H9 (cell line): ENCODE data around the gene MLIP. TPM values are rescaled to one million over a fixed set of nuclear protein-coding genes. Genes with fewer than 3 reads are reported as not detected.
"Not testable (repeated sequence)": the region's sequence is repeated elsewhere in the genome, so short reads cannot be mapped to it uniquely, and the experiment has no call there.

Experiments used
- DNase-seq: peaks from one replicate; pipeline ENCODE4 v3.0.0-alpha.2; 2017
- H2AFZ ChIP-seq: one replicate; pipeline ENCODE4 v1.6.1; 2013; ENCODE audit warnings: mild to moderate bottlenecking, low read length, control low read depth, moderate library complexity
- H2AK5ac ChIP-seq: 2 replicates; pipeline ENCODE4 v1.6.1; 2013; ENCODE audit warnings: low read length, control low read depth, mixed read lengths; ENCODE audit not compliant: insufficient read length
- H2BK120ac ChIP-seq: one replicate; pipeline ENCODE4 v1.6.1; 2013; ENCODE audit warnings: low read depth, mild to moderate bottlenecking, low read length, control low read depth, inconsistent platforms; ENCODE audit not compliant: poor library complexity, severe bottlenecking
- H2BK12ac ChIP-seq: 2 replicates; pipeline ENCODE4 v1.6.1; 2013; ENCODE audit warnings: low read length, control low read depth, mixed read lengths, low read depth; ENCODE audit not compliant: insufficient read length
- H2BK15ac ChIP-seq: 2 replicates; pipeline ENCODE4 v1.6.1; 2013; ENCODE audit warnings: low read depth, low read length, control low read depth
- H2BK20ac ChIP-seq: one replicate; pipeline ENCODE4 v1.6.1; 2013; ENCODE audit warnings: low read depth, mild to moderate bottlenecking, low read length, control low read depth, inconsistent platforms; ENCODE audit not compliant: poor library complexity, severe bottlenecking
- H2BK5ac ChIP-seq: 2 replicates; pipeline ENCODE4 v1.6.1; 2013; ENCODE audit warnings: low read length, control low read depth, mixed read lengths; ENCODE audit not compliant: insufficient read length
- H3K14ac ChIP-seq: 2 replicates; pipeline ENCODE4 v1.6.1; 2013; ENCODE audit warnings: low read length, control low read depth; ENCODE audit not compliant: insufficient read depth
- H3K18ac ChIP-seq: 2 replicates; pipeline ENCODE4 v1.6.1; 2013; ENCODE audit warnings: low read depth, mild to moderate bottlenecking, mixed read lengths, low read length, control low read depth; ENCODE audit not compliant: insufficient read length
- H3K23ac ChIP-seq: 2 replicates; pipeline ENCODE4 v1.6.1; 2013; ENCODE audit warnings: low read length, control low read depth, mixed read lengths, low read depth; ENCODE audit not compliant: insufficient read length
- H3K23me2 ChIP-seq: 2 replicates; pipeline ENCODE4 v1.6.1; 2013; ENCODE audit warnings: low read depth, mild to moderate bottlenecking, mixed read lengths, low read length, control low read depth; ENCODE audit not compliant: insufficient read length, poor library complexity, severe bottlenecking
- H3K27ac ChIP-seq: 2 replicates; pipeline ENCODE4 v1.5.1; 2013; ENCODE audit warnings: low read length, control low read depth, mixed read lengths, low read depth; ENCODE audit not compliant: insufficient read length
- H3K27me3 ChIP-seq: 2 replicates; pipeline ENCODE4 v1.6.1; 2013; ENCODE audit warnings: low read length, control low read depth, inconsistent platforms; ENCODE audit not compliant: insufficient read depth
- H3K4ac ChIP-seq: 2 replicates; pipeline ENCODE4 v1.6.1; 2013; ENCODE audit warnings: low read depth, mild to moderate bottlenecking, control low read depth, inconsistent platforms, low read length, moderate library complexity
- H3K4me1 ChIP-seq: 2 replicates; pipeline ENCODE4 v1.6.1; 2013; ENCODE audit warnings: low read length, control low read depth, inconsistent platforms; ENCODE audit not compliant: insufficient read depth
- H3K4me2 ChIP-seq: 2 replicates; pipeline ENCODE4 v1.6.1; 2013; ENCODE audit warnings: low read length, control low read depth, mixed read lengths; ENCODE audit not compliant: insufficient read length, insufficient read depth
- H3K56ac ChIP-seq: 2 replicates; pipeline ENCODE4 v1.6.1; 2013; ENCODE audit warnings: low read depth, mild to moderate bottlenecking, mixed read lengths, low read length, control low read depth; ENCODE audit not compliant: insufficient read length
- H3K79me1 ChIP-seq: 2 replicates; pipeline ENCODE4 v1.6.1; 2013; ENCODE audit warnings: low read depth, mild to moderate bottlenecking, moderate library complexity, low read length, control low read depth, inconsistent platforms; ENCODE audit not compliant: insufficient read depth, poor library complexity, severe bottlenecking
- H3K79me2 ChIP-seq: 2 replicates; pipeline ENCODE4 v1.6.1; 2013; ENCODE audit warnings: low read length, control low read depth, inconsistent platforms; ENCODE audit not compliant: insufficient read depth
- H3K9ac ChIP-seq: 2 replicates; pipeline ENCODE4 v1.6.1; 2013; ENCODE audit warnings: low read length, control low read depth, mixed read lengths; ENCODE audit not compliant: insufficient read length; ENCODE audit errors: extremely low read depth
- H3K9me3 ChIP-seq: one replicate; pipeline ENCODE4 v1.6.1; 2013; ENCODE audit warnings: low read depth, low read length, inconsistent platforms; ENCODE audit not compliant: control insufficient read depth
- H3T11ph ChIP-seq: one replicate; pipeline ENCODE4 v1.6.1; 2013; ENCODE audit warnings: mild to moderate bottlenecking, low read length, control low read depth, inconsistent platforms
- H4K20me1 ChIP-seq: one replicate; pipeline ENCODE4 v1.6.1; 2013; ENCODE audit not compliant: control insufficient read depth, insufficient read length, insufficient read depth
- H4K5ac ChIP-seq: 2 replicates; pipeline ENCODE4 v1.6.1; 2013; ENCODE audit warnings: low read depth, mild to moderate bottlenecking, mixed read lengths, low read length, control low read depth; ENCODE audit not compliant: insufficient read length
- H4K8ac ChIP-seq: replicated peaks from 2 replicates; pipeline ENCODE4 v1.6.1; 2013; ENCODE audit warnings: low read length, control low read depth, mixed read lengths, low read depth; ENCODE audit not compliant: insufficient read length
- H4K91ac ChIP-seq: 2 replicates; pipeline ENCODE4 v1.6.1; 2013; ENCODE audit warnings: low read depth, mild to moderate bottlenecking, moderate library complexity, mixed read lengths, low read length, control low read depth; ENCODE audit not compliant: insufficient read length
- H3K27ac Mint-ChIP-seq, 3 experiments: 2 replicates in 2 of 3; 3 replicates in 1 of 3; pipeline ENCODE4 v1.8.0; 2020 to 2021; ENCODE audit warnings: mixed read lengths in 3 of 3, mild to moderate bottlenecking in 1 of 3, moderate library complexity in 1 of 3
- H3K27me3 Mint-ChIP-seq: 2 replicates; pipeline ENCODE4 v1.8.0; 2021; ENCODE audit warnings: low read depth, mild to moderate bottlenecking, moderate library complexity, mixed read lengths
- H3K36me3 Mint-ChIP-seq, 3 experiments: 2 replicates in 2 of 3; 3 replicates in 1 of 3; pipeline ENCODE4 v1.8.0; 2020 to 2021; ENCODE audit warnings: low read depth in 3 of 3, mixed read lengths in 3 of 3; ENCODE audit not compliant: insufficient read depth in 1 of 3
- H3K4me1 Mint-ChIP-seq, 2 experiments: 2 replicates each; pipeline ENCODE4 v1.8.0; 2020; ENCODE audit warnings: mixed read lengths in 2 of 2
- H3K4me3 Mint-ChIP-seq, 2 experiments: 2 replicates in 1 of 2; 3 replicates in 1 of 2; pipeline ENCODE4 v1.8.0; 2020 to 2021; ENCODE audit warnings: mild to moderate bottlenecking in 2 of 2, mixed read lengths in 2 of 2, moderate library complexity in 1 of 2
- H3K9me3 Mint-ChIP-seq, 2 experiments: 2 replicates in 1 of 2; 3 replicates in 1 of 2; pipeline ENCODE4 v1.8.0; 2020; ENCODE audit warnings: mild to moderate bottlenecking in 2 of 2, mixed read lengths in 2 of 2, moderate library complexity in 1 of 2
- CTCF ChIP-seq: fragments of 200-600 bp; sonication (generic); conservative IDR thresholded peaks from 3 replicates; pipeline ENCODE4 v1.8.0; 2021; ENCODE audit warnings: antibody characterized with exemption, mild to moderate bottlenecking
- WGBS: extraction: QIAGEN DNeasy Blood & Tissue Kit; methylation state at CpG from one replicate; pipeline ENCODE4 v1.1.7; 2013; ENCODE audit warnings: missing lambda C conversion rate, low lambda C conversion rate, mixed read lengths; ENCODE audit not compliant: insufficient read length; ENCODE audit errors: extremely low coverage; 5-methylcytosine and 5-hydroxymethylcytosine counted together
- total RNA-seq: library from RNA; stranded (reverse); gene quantifications from 2 replicates; pipeline ENCODE4 v1.2.1, GENCODE V29; 2021

Gene MLIP
- total RNA-seq, 1 experiment from 2014 or later = not detected

GRCh38 chr6:54203474-54204035, 92.3 kb downstream of the MLIP start:
- not testable (repeated sequence) for H2BK120ac ChIP-seq, H3K9ac ChIP-seq, H3K4me1 ChIP-seq, H3K79me1 ChIP-seq, H3K9me3 Mint-ChIP-seq, H3K18ac ChIP-seq, H2BK20ac ChIP-seq, H4K20me1 ChIP-seq, H3K23me2 ChIP-seq, H3K27ac Mint-ChIP-seq, H3K36me3 Mint-ChIP-seq, H2AFZ ChIP-seq, H3K79me2 ChIP-seq, H3K4me1 Mint-ChIP-seq, H3K9me3 ChIP-seq, H4K8ac ChIP-seq, H3K27me3 Mint-ChIP-seq, H3T11ph ChIP-seq, H4K5ac ChIP-seq, DNase-seq, H3K27me3 ChIP-seq, H2AK5ac ChIP-seq, H3K23ac ChIP-seq, H2BK15ac ChIP-seq, H3K14ac ChIP-seq, H3K27ac ChIP-seq, H3K4me3 Mint-ChIP-seq, H4K91ac ChIP-seq, H2BK12ac ChIP-seq, H2BK5ac ChIP-seq, H3K56ac ChIP-seq, H3K4ac ChIP-seq, H3K4me2 ChIP-seq
- peak; percentile 54 for TF ChIP-seq CTCF
- WGBS = no CpG with 5 or more reads among the region's 16 CpGs
